GM19455 (cell line): ENCODE measurements around the gene ATP4B.

Source experiments
- ATAC-seq: cut with Tn5 transposase; IDR thresholded peaks from one replicate; pipeline ENCODE4 v1.9.1; 2021; ENCODE audit not compliant: unreplicated experiment

Gene ATP4B

DNA sequence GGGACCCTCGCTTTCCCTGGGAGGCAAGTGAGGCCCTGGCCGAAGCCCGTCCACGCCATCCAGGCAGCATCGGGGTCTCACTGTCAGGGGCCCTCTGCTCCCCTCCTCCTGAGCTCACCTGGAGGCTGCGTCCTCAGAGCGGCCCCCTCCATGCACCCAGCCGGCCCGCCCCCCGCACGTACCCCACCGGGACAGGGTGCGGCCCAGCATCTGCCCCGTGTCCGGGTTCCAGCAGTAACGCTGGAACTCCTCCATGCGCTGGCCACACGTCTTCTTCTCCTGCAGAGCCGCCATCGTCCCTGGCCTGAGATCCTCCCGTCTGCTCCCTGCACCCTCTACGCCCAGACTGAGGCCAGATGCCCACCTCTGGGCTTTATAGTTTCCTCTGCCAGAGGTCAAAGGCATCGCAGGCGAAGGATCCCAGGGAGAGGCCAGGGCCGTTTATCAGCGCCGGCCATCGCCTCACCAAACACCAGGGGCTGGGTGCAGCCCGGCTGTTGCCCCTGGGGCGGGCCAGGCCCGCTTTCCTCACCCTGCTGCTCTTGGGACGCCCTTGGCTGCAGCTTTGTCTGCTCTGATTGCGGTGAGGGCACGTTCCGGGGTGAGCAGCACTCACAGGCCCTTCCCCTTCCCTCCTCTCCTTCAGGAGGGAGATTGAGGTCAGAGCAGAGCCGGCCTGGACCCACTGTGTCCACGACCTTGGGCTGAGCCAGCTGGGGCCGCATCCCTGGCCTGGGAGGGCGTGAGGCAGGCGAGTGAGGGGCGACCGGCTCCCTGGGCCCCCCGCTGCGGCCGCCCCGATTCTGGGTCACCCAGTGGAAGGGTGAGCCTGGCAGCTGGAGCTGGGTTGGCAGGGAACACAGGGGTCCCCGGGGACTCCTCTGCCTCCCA is at the start of gene ATP4B:
TSS of gene ATP4B (minus strand) at position 348 of the 891 bp plus-strand sequence. CDS start at position 294, 54 bp downstream.
- ATAC-seq = no peak

DNA sequence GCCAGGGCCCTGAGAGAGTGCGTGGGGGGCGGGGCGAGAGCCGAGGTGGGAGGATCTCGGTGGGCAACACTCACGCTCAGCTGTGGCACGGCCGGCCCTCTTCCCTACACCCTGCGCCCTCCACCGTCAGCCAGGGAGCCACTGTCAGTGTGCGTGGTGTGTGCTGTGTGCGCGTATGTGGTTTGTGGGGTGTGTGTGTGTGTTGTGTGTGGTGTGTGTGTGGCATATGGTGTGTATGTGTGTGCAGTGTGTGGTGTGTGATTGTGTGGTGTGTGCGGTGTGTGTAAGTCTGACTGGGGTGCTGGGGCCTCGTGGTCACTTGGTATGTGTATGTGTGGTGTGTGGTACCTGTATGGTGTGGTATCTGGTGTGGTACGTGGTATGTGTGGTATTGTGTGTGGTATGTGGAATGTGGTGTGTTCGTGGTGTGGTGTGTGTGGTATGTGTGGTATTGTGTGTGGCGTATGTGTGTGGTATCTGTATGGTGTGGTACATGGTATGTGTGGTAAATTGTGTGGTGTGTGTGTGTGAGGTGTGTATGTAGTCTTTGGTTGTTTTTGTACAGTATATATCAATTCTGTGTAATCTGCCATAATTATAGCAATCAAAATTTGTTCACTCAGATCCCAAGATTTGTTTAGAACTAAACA is 14.1 kb upstream of the ATP4B start:
- no peak for ATAC-seq

DNA sequence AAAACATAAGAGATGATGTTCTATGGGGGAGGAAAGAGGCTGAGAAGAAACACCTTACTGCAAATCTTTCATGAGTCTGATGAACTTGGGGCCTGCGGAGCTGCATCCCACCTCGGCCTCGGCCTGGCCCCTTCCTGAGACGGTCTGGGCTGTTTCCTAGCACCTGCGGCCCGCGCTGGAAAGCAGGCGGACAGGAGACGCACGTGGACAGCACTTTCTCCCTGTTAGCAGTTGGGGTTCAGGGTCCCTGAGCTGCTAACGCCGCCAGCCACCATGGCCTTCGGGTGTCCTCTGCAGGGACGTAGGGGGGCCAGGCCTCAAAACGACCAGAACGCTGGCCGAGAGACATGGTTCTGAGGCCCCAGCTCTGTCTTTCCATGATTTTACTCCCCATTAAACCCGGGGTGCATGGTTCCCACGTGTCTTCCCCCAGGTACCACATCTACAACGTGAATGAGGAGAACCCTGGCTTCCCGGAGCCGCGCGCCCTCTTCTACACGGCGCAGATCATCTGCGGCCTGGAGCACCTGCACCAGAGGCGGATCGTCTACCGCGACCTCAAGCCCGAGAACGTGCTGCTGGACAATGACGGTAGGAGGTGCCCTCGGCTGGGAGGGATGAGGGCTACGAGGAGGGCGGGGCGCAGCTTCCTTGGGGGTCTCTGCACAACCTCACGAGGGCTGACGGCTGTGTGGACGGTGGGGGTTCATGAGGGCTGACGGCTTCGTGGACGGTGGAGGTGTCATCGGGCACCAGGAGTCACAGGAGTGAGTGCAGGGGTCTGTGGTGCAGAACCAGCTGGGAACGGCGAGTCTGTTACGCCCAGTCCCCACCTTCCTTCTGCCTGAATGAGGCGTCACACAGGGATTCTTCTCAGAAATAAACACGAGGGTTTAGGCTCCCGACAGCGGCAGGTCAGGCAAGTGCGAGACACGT is 13.3 kb upstream of the ATP4B start:
- ATAC-seq = no peak

DNA sequence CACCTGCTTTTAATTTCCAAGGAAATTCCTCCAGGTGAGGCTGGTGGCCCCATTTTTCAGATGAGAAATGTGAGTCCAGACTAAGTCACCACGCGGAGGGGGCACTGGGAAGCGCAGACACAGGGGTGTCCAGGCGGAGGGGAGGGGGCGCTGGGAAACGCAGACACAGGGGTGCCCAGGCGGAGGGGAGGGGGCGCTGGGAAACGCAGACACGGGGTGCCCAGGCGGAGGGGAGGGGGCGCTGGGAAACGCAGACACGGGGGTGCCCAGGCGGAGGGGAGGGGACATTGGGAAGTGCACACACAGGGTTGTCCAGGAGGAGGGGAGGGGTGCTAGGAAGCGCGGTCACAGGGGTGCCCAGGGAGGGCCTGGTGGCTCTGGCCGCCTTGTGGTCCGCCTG is 12.5 kb upstream of the ATP4B start:
- ATAC-seq = no peak

DNA sequence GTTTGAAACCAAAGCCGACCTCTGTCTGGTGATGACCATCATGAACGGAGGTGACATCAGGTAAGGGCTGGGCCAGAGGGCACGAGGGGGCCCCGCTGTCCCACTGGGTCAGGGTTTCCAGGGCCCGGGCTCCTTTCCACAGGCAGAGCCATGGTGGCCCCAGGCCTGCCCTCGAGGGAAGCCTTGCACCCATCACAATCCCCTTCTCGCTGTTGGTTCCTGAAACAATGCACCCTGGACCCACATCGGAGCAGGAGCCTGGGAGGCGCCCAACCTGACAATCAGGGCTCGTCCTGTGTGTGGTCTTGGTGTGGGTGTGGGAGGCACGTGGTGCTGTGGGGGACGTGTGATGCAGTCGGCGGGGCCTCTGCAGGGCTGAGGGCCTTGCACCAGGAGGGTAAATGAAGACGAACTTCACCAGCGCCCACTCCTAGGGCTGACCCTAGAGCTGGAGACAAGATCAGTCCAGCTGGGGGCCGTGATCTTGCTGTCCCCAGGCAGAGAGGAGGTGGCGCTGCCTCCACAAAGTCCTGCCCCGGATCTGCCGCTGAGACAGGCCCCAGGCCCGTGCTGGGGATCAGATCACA is 11.8 kb upstream of the ATP4B start:
- no peak for ATAC-seq

DNA sequence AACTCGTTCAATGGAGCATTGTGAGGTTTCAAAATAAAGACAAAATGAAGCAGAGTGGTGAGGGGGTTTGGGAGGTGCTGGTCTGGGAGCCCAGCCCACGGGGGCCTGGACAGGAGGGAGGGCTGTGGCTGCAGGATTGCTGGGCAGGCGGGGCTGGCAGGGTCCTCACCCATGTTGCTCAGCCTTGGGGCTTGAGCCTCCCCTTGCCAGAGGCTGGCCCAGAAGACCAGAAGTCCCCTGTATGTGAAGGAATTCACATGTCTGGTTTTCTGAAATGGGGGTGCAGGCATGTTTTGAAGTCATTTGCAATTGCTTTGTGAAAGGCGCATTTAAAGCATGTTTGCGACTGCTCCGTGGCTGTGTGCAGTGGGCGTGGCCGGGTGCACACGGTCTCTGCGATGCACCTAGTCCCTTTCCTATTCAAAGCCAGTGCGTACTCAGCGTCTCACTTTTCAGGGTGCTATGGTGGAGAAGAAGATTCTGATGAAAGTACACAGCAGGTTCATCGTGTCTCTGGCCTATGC is 11.3 kb upstream of the ATP4B start:
- ATAC-seq = no peak

- ATAC-seq = no peak
Measured at GRCh38 chr13:113668491-113668971, 10.5 kb upstream of the ATP4B start.

- no peak for ATAC-seq
Measured at GRCh38 chr13:113667771-113668490, 9.9 kb upstream of the ATP4B start.

- no peak for ATAC-seq
Measured at GRCh38 chr13:113666951-113667701, 9.1 kb upstream of the ATP4B start, which contains the start of gene GRK1. Gene GRK1, plus strand, starts transcription at chr13:113667219. Its CDS starts 168 bp downstream, at chr13:113667387.

DNA sequence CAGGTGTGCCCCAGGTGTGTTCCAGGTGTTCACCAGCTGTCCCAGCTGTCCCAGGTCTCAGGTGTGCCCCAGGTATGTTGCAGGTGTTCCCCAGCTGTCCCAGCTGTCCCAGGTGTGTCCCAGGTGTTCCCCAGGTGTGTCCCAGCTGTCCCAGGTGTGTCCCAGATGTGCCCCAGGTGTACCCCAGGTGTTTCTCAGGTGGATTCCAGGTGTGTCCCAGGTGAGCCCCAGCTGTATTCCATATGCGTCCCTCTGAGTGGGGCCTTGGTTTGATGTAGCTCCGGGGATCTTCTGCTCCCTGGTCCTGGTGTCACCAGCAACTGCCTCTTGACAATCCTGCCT is 8.3 kb upstream of the ATP4B start:
- no peak for ATAC-seq

DNA sequence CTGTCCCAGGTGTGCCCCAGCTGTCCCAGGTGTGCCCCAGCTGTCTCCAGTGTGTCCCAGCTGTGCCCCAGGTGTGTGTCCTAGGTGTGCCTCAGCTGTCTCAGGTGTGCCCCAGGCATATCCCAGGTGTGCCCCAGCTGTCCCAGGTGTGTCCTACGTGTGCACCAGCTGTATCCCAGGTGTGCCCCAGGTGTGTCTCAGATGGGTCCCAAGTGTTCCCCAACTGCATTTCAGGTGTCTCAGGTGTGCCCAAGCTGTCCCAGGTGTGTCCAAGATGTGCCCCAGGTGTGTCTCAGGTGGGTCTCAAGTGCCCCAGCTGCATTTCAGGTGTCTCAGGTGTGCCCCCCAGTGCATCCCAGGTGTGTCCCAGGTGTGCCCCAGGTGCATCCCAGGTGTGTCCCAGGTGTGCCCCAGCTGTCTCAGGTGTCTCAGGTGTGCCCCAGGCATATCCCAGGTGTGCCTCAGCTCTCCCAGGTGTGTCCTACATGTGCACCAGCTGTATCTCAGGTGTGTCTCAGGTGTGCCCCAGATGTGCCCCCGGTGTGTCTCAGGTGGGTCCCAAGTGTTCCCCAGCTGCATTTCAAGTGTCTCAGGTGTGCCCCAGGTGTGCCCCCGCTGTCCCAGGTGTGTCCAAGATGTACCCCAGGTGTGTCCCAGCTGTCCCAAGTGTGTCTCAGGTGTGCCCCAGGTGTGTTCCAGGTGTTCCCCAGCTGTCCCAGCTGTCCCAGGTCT is 7.8 kb upstream of the ATP4B start:
- ATAC-seq = no peak

DNA sequence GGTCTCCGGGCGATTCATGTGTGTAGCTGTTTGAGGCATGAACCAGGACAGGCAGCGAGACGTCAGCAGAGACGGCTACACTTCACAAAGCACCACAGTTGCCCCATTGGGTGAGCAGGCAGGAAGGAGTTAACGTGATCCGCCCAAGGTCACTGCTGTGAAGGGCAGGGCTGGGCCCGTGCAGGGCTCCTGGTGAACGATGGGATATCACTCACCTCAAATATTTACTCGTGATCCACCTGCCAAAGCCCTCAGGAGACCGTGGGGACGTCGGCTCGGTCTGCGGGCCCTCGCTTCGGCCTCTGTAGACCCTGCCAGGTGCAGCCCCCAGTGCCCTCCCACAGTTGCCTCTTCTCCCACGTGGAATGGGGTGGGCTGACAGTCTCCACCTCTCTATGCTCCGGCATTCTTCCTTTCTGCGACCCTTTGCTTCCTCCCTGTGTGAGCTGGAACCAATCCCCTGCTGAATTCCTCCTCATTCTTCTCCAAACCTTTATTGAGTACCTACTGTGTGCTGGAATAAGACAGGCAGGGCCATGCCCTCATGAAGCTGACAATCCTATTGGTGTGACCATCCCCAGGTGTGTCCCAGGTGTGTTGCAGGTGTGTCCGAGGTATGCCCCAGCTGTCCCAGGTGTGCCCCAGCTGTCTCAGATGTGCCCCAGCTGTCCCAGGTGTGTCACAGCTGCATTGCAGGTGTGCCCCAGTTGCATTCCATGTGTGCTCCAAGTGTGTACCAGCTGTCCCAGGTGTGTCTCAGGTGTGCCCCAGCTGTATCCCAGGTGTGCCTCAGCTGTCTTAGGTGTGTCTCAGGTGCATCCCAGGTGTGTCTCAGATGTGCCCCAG is 7.0 kb upstream of the ATP4B start:
- no peak for ATAC-seq

DNA sequence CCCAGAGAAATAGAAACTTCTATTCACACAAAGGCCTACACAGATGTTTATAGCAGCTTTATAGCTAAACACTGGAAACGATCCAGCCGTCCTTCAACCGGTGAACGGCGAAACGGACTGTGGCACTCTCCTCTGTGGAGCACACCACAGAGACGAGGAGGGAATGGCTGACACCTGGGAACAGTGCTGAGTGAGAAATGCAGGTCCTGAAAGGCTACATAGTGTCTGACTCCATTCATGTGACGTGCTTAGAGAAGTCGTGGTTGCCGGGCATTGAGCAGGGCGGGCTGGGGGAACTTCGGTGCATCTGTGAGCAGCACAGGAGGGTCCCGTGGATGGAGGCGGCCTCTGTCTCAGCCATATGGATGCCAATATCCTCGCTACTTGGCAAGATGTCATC is 5.9 kb upstream of the ATP4B start:
- no peak for ATAC-seq

DNA sequence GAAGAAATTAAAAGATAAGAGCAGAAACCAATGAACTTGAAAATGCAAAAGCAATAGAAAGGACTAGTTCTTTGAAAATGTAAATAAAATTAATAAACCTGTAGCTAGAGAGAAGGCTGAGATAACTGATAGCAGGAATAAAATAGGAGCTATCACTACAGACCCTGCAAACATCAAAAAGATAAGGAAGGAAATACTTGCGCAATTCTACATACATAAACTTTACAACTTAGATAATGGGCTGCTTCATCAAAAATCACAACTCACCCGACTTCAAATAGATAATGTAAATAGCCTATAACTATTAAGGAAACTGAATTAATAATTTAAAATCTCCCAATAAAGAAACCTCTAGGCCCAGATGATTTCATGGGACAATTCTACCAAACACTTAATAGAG is 3.5 kb upstream of the ATP4B start:
- ATAC-seq = no peak

DNA sequence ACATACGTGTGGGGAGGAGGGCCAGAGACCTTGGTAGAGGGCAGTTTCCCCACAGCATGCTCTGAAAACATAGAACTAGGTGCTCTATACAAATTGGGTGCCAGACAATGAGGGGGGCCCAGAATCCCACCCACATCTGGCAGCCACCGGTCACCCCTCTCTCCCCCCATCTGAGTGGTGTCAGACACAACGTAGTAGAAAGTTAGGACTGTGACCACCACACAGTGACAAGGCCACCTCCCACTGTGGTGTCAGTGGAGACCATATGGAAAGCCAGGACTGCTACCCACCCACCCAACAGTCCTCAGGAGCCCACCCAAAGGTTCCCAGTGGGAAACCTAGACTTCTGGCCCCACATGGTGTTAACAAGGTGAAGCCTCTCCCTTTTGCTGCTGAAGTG is 2.1 kb upstream of the ATP4B start:
- no peak for ATAC-seq

GRCh38 chr13:113659337-113659736 is 1.3 kb upstream of the ATP4B start:
- ATAC-seq = no peak

DNA sequence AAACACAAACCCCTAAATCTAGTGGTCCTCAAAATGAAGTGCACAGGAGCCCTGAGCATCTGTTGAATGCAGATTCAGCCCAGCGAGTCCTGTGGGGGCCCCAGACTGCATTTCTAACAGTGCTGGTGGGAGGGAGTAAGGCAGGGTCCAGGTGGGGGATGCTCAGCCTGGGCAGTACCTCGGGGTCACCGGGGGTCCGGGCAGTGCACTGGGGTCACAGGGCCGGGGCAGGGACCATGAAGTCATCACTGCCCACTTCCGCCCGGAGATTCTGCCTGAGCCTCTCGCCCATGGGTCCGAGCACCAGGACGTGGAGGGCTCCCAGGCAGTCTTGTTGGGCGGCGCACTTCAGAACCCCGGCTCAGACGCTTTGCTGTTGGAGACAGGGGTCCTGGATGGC is 838 bp upstream of the ATP4B start:
- ATAC-seq = no peak
